NCI-H1417 (cell line): ENCODE measurements around the gene SHISA7.
"Not testable (repeated sequence)": the region's sequence is repeated elsewhere in the genome, so short reads cannot be mapped to it uniquely, and the experiment has no call there.

ENCODE experiments used
- DNase-seq, 3 experiments: peaks; one replicate each; lab custom pipeline; 2025; lab: John Stamatoyannopoulos, UW

The SHISA7 gene

DNA sequence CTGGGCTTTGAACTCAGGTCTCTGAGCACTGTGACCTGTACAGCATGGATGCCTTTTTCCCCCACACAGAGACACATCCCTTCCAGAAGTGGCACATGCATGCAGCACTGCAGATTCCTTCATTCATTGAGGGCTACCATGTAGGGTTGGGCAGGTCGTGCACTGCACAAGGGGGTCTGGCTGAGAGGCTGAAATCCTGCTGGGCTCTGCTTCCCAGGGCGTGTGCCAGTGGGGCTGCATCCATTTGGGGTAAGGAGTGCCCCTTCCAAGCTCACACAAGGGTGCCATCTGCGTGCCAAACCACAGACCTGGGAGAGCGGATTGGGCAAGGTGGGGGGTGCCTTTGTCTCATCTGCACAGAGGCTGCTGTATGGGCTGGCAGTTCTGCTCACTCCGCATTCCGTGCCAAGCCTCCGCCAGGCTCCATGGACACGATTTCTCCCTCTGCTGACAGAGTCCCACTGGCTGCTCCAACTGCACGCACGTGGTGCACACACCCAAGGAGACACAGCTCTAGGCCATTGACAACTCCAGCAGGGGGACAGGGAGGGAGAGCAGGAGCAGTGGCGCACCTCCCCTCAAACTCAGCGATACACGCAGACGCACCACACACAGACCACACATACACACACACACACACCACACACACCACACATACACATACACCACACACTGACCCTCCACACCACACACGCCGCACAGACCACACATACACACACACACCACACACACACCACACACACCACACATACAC is 4.5 kb upstream of the SHISA7 start:
- peak; percentile 36 to 56 (median 45) for DNase-seq

DNA sequence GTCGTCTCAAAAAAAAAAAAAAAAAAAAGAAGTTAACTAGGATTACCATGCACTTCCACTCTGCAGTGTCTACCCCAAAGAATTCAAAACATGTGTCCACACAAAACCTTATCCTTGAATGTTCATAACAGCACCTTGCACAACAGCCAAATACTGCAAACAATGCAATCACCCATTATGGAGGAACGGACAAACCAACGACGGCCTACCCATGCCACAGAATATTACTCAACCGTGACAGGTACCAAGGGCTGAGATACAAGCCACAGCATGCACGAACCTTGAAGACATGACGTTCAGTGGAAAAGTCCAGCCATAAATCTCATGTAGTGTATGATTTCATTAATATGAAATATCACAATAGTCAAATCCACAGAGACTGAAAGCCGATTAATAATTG is 3.0 kb upstream of the SHISA7 start:
- DNase-seq: peak in 2 of 3 experiments; percentile 32 to 70

GRCh38 chr19:55444646-55445045 is 1.5 kb upstream of the SHISA7 start:
- DNase-seq: no peak

DNA sequence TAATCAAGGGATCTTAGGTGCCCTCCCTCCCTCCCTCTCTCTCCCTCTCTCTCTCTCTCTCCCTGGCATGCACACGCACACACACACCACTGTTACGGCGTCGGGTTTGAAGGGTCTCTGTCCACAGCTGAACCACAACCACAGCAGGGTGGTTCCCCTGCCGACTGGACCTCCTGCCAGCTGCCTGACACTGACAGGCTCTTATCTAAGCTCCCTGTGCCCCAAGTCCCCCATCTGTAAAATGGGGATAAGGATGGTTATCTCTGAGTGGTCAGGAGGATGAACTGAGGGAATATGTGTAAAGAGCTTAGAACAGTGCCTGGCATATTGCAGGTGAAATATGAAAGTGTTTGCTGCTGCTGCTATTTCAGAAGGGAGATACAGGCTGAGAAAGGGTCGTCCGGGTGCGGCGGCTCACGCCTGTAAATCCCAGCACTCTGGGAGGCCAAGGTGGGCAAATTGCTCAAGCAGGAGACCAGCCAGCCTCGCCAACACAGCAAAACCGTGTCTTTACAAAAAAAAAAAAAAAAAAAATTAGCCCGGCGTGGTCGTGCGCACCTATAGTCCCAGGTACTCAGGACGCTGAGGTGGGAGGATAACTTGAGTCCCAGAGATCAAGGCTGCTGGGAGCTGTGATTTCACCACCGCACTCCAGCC is 852 bp upstream of the SHISA7 start:
- DNase-seq: peak in 1 of 3 experiments; percentile 31

DNA sequence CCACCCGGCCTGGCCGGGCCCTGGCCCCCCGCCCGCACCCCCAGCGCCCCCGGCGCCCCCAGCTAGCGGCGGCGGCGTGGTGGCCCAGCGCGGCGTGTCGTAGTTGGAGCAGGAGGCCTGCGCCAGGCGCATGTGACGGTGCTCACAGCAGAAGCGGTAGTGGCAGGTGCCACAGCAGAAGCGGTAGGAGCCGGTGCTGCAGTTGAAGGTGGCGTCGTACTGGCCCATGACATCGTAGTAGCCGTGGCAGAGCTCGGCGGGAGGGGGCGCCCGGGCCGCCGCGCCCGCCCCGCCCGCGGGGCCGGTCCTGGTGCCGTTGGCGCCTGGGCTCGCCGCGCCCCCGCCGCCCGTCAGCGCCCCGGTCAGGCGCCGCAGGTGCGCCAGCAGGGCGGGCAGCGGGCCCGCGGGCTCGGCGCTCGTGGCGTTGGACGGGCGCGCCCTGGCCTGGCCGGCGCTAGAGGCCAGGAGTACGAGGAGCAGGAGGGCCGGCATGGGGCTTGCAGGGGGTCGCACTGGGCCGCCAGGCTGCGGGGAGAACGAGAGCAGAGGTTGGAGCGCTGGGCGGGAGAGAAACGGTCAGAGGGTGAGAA is 633 bp downstream of the SHISA7 start:
- peak; percentile 38 to 56 (median 43) for DNase-seq

DNA sequence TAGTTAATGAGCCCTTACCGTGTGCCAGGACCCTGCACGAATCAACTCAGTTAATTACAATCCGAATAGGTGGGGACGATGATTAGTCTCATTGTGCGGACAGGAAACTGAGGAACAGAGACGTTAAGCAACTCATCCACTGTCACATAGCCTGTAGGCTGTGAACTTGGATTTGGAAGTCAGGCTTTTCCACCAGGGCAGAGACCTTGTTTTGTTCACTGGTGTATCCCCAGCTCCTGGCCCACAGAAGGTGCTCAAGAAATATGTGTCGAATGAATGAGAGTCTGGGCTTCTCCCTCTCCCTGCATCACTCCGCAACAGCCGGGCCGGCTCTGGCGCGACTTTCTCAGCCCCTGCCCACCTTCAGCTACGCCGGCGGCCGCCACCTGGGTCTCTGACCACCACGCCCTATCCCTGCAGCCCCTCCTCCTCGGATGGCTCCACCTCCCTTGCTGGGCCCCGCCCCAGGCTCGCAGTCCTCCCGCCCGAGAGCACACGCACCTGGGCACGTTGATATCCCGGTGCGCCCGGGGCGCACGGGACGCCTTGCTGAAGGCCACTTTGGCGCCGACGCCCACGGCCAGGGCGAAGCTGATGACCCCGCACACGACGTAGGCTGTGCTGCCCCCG is 1.3 kb downstream of the SHISA7 start:
- peak; percentile 45 to 74 (median 61) for DNase-seq

- no peak for DNase-seq
These were observed 1.8 kb downstream of the SHISA7 start for GRCh38 chr19:55441319-55441691.

- DNase-seq: peak; percentile 46 to 73 (median 64)
These were observed 2.5 kb downstream of the SHISA7 start for GRCh38 chr19:55440411-55441105.

DNA sequence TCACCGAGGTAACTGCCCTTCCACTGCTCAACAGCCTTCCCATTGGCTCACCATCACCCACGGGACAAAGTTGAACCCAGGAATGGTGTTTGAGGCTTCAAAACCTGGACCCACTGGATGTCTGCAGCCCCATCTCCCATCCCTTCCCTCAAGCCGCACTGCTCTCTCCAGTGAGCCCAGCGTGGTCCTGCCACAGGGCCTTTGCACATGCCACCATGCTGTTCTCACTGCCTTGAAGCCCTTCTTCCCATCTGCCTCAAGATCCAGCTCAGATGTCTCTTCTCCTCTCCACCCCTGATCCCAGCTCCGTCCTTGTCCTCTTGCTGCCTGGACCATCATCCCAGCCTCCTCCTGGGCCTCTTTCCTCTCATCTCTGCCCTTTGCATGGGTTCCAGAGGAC is 4.0 kb downstream of the SHISA7 start:
- DNase-seq: no peak

- peak in 2 of 3 experiments; percentile 33 to 84 for DNase-seq
These were observed 5.7 kb downstream of the SHISA7 start for GRCh38 chr19:55437410-55437809.

DNA sequence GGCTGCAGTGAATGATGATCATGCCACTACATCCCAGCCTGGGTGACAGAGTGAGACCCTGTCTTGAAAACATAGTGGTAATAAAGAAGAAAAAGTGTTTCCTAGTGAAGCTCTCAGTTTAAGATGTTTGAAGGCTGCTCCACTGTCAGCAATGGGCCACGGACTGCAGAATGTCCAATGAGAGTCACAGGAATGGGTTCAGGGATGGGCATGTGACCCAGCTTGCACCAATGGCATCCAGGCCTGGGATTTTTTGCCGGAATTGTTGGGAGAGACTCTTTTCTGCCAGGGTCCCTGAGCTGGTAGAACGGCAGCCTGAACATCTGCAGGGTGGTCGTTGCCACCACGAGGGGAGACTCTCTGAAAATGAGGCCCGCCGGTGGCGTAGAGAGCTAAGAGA is 6.3 kb downstream of the SHISA7 start:
- DNase-seq: no peak

GRCh38 chr19:55435020-55435419 is 8.1 kb downstream of the SHISA7 start:
- DNase-seq: no peak

GRCh38 chr19:55434356-55434919 is 8.7 kb downstream of the SHISA7 start:
- no peak for DNase-seq

DNA sequence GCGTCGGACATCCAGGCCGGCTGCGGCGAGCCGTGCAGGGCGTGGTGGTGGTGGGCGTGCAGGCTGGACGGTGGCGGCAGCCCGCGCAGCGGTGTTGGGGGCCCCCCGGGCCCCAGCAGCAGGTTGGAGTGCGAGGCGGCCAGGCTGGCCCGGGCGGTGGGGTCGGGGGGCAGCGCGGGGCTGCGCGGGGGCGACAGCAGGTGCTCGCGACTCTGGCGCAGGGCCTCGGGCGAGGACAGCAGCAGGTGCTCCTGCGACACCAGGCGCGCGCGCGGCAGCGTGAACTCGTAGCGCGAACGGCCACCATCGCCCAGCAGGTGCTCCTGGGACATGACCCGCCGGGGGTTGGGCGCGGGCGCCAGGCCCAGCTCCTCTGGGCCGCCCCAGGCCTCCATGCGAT is 9.8 kb downstream of the SHISA7 start:
- peak in 2 of 3 experiments; percentile 72 to 76 for DNase-seq

DNA sequence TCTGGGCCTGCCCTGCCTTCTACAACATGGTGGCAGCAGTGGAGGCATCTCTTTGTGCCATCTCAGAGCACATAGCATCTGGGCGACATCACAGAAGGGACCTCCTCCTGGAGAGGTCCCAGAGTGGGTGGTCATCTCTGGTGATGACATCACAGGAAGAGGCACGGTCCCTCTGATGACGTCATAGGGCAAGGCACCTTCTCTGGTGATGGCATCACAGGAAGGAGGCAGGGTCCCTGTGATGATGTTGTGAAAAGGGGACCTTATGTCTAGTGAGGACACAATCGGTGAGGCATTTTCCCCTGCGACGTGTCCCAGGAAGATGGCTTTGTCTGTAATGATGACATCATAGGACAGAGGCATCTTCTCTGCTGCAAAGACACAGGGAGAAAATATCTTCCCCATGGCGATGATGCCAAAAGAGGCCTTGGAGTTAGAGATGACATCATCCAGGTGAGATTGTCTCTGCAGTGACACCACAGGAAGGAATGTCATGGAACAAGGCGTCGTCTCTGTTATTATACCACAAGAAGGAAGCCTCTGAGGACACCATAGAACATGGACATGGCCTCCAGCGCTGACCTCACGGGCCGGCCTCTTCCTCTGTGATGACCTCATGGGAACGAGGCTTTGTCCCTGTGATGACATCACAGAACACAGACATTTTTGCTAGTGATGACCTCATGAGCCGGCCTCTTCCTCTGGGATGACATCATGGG is 10.7 kb downstream of the SHISA7 start:
- DNase-seq: no peak

DNA sequence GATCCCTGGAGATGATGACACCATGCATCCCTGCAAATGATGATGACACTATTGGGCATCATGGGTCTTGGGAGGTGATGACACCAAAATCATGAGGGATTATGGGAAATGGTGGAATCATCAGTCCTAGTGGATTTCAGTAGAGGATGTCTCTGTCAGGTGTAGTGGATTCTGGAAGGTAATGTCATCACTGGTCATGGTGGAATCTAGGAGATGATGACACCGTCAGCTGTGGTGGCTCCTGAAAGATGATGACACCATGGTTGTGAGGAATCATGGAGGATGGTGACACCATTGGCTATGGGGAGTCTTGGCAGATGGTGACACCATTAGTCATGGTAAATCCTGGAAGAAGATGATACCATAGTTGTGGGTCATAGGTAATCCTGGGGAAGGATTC is 11.9 kb downstream of the SHISA7 start:
- no peak for DNase-seq

GRCh38 chr19:55426042-55426441 is 17.1 kb downstream of the SHISA7 start:
- DNase-seq: no peak

GRCh38 chr19:55424518-55424917 is 18.6 kb downstream of the SHISA7 start:
- DNase-seq: no peak

DNA sequence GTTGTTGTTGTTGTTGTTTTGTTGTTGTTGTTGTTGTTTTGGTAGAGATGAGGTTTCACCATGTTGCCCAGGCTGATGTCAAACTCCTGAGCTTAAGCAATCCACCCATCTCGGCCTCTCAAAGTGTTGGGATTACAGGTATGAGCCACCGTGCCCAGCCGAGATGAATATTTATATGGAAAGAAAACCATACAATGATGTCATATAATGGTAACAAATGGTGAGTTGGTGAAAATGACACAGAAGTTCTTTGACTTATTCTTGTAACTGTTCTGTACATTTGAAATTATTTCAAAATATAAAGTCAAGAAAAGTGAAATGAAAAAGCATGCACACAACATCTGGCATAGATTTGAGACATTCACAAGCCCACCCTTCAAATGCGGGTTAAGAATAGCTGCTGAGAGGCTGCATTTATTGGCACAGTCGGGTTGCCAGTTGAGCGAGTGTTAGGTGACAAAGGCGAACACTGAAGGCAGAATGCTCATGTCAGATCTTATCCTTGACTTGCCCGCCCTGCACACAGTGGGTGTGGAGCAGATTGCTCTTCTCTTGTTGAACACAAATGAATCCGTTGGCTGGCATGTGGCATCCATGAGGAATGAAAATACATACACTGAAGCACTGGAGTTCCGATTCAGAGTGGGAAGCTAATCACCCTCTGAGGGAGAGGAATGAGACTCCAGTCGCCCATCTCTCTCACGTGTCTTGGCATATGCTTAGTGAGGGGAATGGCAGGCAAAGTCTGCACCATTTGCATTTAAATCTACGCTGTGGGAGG is 19.7 kb downstream of the SHISA7 start:
- no peak for DNase-seq

- not testable (repeated sequence) for DNase-seq
These were observed 21.8 kb downstream of the SHISA7 start for GRCh38 chr19:55421281-55421680.
